Lower leg skin (tissue), 4 donors: Measurements from ENCODE around the gene TAGLN2. TPM values are rescaled to one million over a fixed set of nuclear protein-coding genes. Genes with fewer than 3 reads are reported as not detected.

Experiments
- DNase-seq, 2 donors: peaks; one replicate each; pipeline ENCODE4 v3.0.0-alpha.2; 2019; ENCODE audit warnings: low spot score in 2 of 2
- H3K4me3 ChIP-seq: fragments of 200-600 bp; sonication (generic); 2 replicates; pipeline ENCODE4 v1.5.1; 2017; ENCODE audit warnings: mild to moderate bottlenecking, low read depth; ENCODE audit not compliant: poor library complexity, severe bottlenecking
- CTCF ChIP-seq, 3 donors: fragments of 450-650 bp; IDR thresholded peaks; one replicate each; pipeline ENCODE4 v1.5.1; 2016; ENCODE audit warnings: antibody characterized with exemption in 3 of 3, mild to moderate bottlenecking in 3 of 3, moderate library complexity in 2 of 3
- POLR2A ChIP-seq, 2 donors: fragments of 450-650 bp; IDR thresholded peaks; one replicate each; pipeline ENCODE4 v1.6.1; 2016 to 2017; ENCODE audit warnings: antibody characterized with exemption in 2 of 2, mild to moderate bottlenecking in 1 of 2, moderate library complexity in 1 of 2
- WGBS, 2 donors: methylation state at CpG; one replicate each; pipeline ENCODE4 v1.1.5; 2018; 5-methylcytosine and 5-hydroxymethylcytosine counted together
- intact Hi-C: fragments of 100-400 bp; cut with DNase I; formaldehyde crosslinking; loops from one replicate; pipeline ENCODE4 v1.15.0; 2023; ENCODE audit warnings: low total_unique reads
- total RNA-seq, 4 donors: library from RNA; depleted of rRNA; stranded (reverse); fragments of >200 nt; gene quantifications; one replicate each; pipeline ENCODE4 v1.1.0, GENCODE V29; 2016

TAGLN2 gene
- total RNA-seq, 4 donors from 2014 or later, result 244 to 413 (median 306) TPM

GRCh38 chr1:159938905-159939677, 13.8 kb upstream of the TAGLN2 start:
- no peak for TF ChIP-seq CTCF (IDR thresholded peaks at IDR 0.05)
- TF ChIP-seq POLR2A (IDR thresholded peaks at IDR 0.05), result no peak
- no peak overlapping the region for H3K4me3 ChIP-seq
- intact Hi-C loops, result loop anchor here (5.0 kb wide), 1 partner anchor 68 kb away; no protein-coding TSS in a partner anchor
- WGBS, 2 donors, result 67 to 70% methylated on average over 6 of the region's 6 CpGs
- DNase-seq, result no peak

GRCh38 chr1:159938211-159938852, 13.0 kb upstream of the TAGLN2 start:
- intact Hi-C loops, result loop anchor here (5.0 kb wide), 1 partner anchor 69 kb away; no protein-coding TSS in a partner anchor
- no peak overlapping the region for H3K4me3 ChIP-seq
- TF ChIP-seq POLR2A (IDR thresholded peaks at IDR 0.05), result no peak
- WGBS, 2 donors, result 38 to 39% methylated on average over 7 of the region's 7 CpGs
- no peak for DNase-seq

GRCh38 chr1:159937054-159937750, 11.9 kb upstream of the TAGLN2 start:
- no peak for DNase-seq
- WGBS, 2 donors, result 30 to 42% methylated on average over 4 of the region's 4 CpGs
- TF ChIP-seq CTCF (IDR thresholded peaks at IDR 0.05), result no peak
- TF ChIP-seq POLR2A (IDR thresholded peaks at IDR 0.05), result no peak
- intact Hi-C loops, result loop anchor here (5.0 kb wide), 1 partner anchor 70 kb away; no protein-coding TSS in a partner anchor
- no peak overlapping the region for H3K4me3 ChIP-seq

- intact Hi-C loops, result loop anchor here (5.0 kb wide), 1 partner anchor 71 kb away; no protein-coding TSS in a partner anchor
Measured at GRCh38 chr1:159936273-159936904, 11.1 kb upstream of the TAGLN2 start.

GRCh38 chr1:159935719-159936272, 10.5 kb upstream of the TAGLN2 start:
- no peak overlapping the region for H3K4me3 ChIP-seq
- intact Hi-C loops, result loop anchor here (5.0 kb wide), 1 partner anchor 72 kb away; no protein-coding TSS in a partner anchor
- DNase-seq, result no peak
- TF ChIP-seq POLR2A (IDR thresholded peaks at IDR 0.05) (no peak), CTCF (IDR thresholded peaks at IDR 0.05) (no peak)
- WGBS, 2 donors, result 53 to 59% methylated on average over 4 of the region's 4 CpGs

More at GRCh38 chr1:159936273-159936904, 11.1 kb upstream of the TAGLN2 start:
- peak; percentile 68 to 96 for DNase-seq
- H3K4me3 ChIP-seq, result no peak overlapping the region
- WGBS, 2 donors, result 31 to 35% methylated on average over 15 to 16 of the region's 16 CpGs
- peak in 2 of 3 donors; percentile 82 to 93 for TF ChIP-seq CTCF (IDR thresholded peaks at IDR 0.05)
- TF ChIP-seq POLR2A (IDR thresholded peaks at IDR 0.05), result no peak
